MM.1S (cell line): ENCODE measurements around the gene HELZ.

Experiments
- DNase-seq: peaks from one replicate; pipeline ENCODE4 v3.0.0-alpha.2; 2015
- H2AFZ ChIP-seq: fragments of 300-600 bp; sonication (generic); 2 replicates; pipeline ENCODE4 v1.6.0; 2016; ENCODE audit warnings: antibody characterized with exemption, low read length
- H3F3A ChIP-seq: fragments of 300-600 bp; sonication (generic); 2 replicates; pipeline ENCODE4 v1.6.1; 2016; ENCODE audit warnings: mild to moderate bottlenecking, antibody characterized with exemption, low read length, moderate library complexity, mixed read lengths; ENCODE audit not compliant: insufficient read depth
- H3K27ac ChIP-seq: fragments of 300-600 bp; sonication (generic); 2 replicates; pipeline ENCODE4 v1.5.1; 2016; ENCODE audit warnings: mild to moderate bottlenecking, low read length
- H3K27me3 ChIP-seq: fragments of 300-600 bp; sonication (generic); replicated peaks from 2 replicates; pipeline ENCODE4 v1.6.0; 2016; ENCODE audit warnings: low read length; ENCODE audit not compliant: insufficient read depth
- H3K36me3 ChIP-seq: fragments of 300-600 bp; sonication (generic); replicated peaks from 2 replicates; pipeline ENCODE4 v1.6.1; 2016; ENCODE audit warnings: mild to moderate bottlenecking, low read length, mixed read lengths; ENCODE audit not compliant: insufficient read depth
- H3K4me1 ChIP-seq: fragments of 300-600 bp; sonication (generic); 2 replicates; pipeline ENCODE4 v1.6.1; 2016; ENCODE audit warnings: low read length, mixed read lengths
- H3K4me2 ChIP-seq: fragments of 300-600 bp; sonication (generic); 2 replicates; pipeline ENCODE4 v1.6.0; 2016; ENCODE audit warnings: low read depth, low read length
- H3K4me3 ChIP-seq: fragments of 300-600 bp; sonication (generic); 2 replicates; pipeline ENCODE4 v1.5.1; 2016; ENCODE audit warnings: low read length, mixed read lengths
- H3K79me2 ChIP-seq: fragments of 300-600 bp; sonication (generic); 2 replicates; pipeline ENCODE4 v1.6.1; 2016; ENCODE audit warnings: mixed run types, low read length, mixed read lengths
- H3K9ac ChIP-seq: fragments of 300-600 bp; sonication (generic); 2 replicates; pipeline ENCODE4 v1.6.1; 2016; ENCODE audit warnings: low read length, mixed read lengths
- H3K9me2 ChIP-seq: fragments of 300-600 bp; sonication (generic); replicated peaks from 2 replicates; pipeline ENCODE4 v1.6.1; 2016; ENCODE audit warnings: mild to moderate bottlenecking, low read length, mixed read lengths; ENCODE audit not compliant: insufficient read depth
- H3K9me3 ChIP-seq: fragments of 300-600 bp; sonication (generic); replicated peaks from 2 replicates; pipeline ENCODE4 v1.6.1; 2016; ENCODE audit warnings: mild to moderate bottlenecking, low read length, mixed read lengths; ENCODE audit not compliant: insufficient read depth
- H4K20me1 ChIP-seq: fragments of 300-600 bp; sonication (generic); 2 replicates; pipeline ENCODE4 v1.6.1; 2016; ENCODE audit warnings: mild to moderate bottlenecking, low read length, moderate library complexity, mixed read lengths; ENCODE audit not compliant: insufficient read depth
- EZH2 ChIP-seq: fragments of 300-600 bp; sonication (generic); optimal IDR thresholded peaks from 2 replicates; pipeline ENCODE3; 2017; ENCODE audit warnings: low read depth, mild to moderate bottlenecking, antibody characterized with exemption, low read length, mixed read lengths
- EZH2phosphoT487 ChIP-seq: fragments of 300-600 bp; sonication (generic); IDR thresholded peaks from 2 replicates; pipeline ENCODE4 v1.6.1; 2018; ENCODE audit warnings: antibody characterized with exemption, low read length
- TF ChIP-seq, protein P1 (sequence below): fragments of 300-600 bp; sonication (generic); IDR thresholded peaks from 2 replicates; pipeline ENCODE4 v1.5.1; 2016; ENCODE audit warnings: antibody characterized with exemption, low read length, mixed read lengths

Gene HELZ

DNA sequence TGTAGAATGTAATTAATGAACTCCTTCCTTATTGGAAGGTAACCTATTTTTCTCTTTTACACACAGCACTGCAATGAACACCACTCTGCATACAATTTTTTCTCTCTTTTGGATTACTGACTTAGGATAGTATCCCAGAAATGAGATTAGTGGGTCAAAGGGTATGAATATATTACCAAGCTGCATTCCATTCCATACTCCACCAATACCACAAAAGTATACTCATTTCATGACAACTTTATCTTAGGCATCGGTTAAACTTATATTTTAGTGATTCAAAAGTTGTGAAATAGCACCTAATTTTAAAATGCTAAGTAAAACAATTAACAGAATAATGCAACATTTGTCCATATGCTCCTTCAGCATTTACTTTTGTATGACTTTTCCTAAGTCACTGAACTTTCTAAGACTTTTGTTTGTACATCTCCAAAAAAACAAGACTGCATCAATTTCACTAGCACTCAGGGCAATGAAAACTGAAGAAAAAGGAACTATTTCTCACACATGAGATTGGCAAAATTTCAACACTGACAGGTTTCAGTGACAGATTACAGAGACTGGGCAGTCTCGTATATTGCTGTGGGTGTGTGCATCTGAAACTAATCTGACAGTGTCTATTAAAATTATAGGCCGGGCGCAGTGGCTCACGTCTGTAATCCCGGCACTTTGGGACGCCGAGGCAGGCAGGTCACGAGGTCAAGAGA lies 32.1 kb downstream of the HELZ start:
- Histone ChIP-seq H3K9me2 (no peaks in the 10 kb centered on the region), H3K36me3 (no peaks in the 10 kb centered on the region; the same call in 1 of the 2 replicates), H3K27me3 (no peaks in the 10 kb centered on the region), H3K4me1 (no peaks in the 10 kb centered on the region), H3F3A (no peaks in the 10 kb centered on the region), H3K27ac (no peak overlapping the region), H3K9ac (no peak overlapping the region), H3K9me3 (no peaks in the 10 kb centered on the region), H3K4me2 (no peak overlapping the region), H2AFZ (no peak overlapping the region), H3K79me2 (peaks cover 57% of the 10 kb centered on the region), H4K20me1 (no peaks in the 10 kb centered on the region), H3K4me3 (no peak overlapping the region)
- TF ChIP-seq EZH2 (no peak), EZH2phosphoT487 (no peak)
- TF ChIP-seq, protein P1, sequence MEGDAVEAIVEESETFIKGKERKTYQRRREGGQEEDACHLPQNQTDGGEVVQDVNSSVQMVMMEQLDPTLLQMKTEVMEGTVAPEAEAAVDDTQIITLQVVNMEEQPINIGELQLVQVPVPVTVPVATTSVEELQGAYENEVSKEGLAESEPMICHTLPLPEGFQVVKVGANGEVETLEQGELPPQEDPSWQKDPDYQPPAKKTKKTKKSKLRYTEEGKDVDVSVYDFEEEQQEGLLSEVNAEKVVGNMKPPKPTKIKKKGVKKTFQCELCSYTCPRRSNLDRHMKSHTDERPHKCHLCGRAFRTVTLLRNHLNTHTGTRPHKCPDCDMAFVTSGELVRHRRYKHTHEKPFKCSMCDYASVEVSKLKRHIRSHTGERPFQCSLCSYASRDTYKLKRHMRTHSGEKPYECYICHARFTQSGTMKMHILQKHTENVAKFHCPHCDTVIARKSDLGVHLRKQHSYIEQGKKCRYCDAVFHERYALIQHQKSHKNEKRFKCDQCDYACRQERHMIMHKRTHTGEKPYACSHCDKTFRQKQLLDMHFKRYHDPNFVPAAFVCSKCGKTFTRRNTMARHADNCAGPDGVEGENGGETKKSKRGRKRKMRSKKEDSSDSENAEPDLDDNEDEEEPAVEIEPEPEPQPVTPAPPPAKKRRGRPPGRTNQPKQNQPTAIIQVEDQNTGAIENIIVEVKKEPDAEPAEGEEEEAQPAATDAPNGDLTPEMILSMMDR = no peak
- DNase-seq = no peak

DNA sequence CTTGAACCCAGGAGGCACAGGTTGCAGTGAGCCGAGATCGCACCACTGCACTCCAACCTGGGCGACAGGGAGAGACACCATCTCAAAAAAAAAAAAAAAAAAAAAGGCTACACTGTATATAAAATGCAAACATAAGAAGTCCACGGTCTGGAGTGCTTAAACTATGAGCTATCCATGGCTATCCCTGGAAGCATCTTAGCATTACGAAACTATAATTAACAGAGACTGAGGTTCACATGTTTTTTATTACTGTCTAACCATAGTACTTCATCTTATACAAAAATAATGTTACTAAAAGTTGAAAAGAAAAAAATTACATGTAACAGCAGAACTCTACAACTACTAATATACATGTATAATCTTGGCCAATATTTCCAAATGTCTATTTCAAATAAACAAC lies 32.8 kb downstream of the HELZ start:
- Histone ChIP-seq H3K79me2 (peaks cover 57% of the 10 kb centered on the region), H3K9me3 (no peaks in the 10 kb centered on the region), H3K27me3 (no peaks in the 10 kb centered on the region), H4K20me1 (no peaks in the 10 kb centered on the region), H3K4me1 (no peaks in the 10 kb centered on the region), H3K4me3 (no peak overlapping the region), H3K27ac (no peak overlapping the region), H3K4me2 (no peak overlapping the region), H3K9ac (no peak overlapping the region), H3K9me2 (no peaks in the 10 kb centered on the region), H3K36me3 (no peaks in the 10 kb centered on the region; the same call in 1 of the 2 replicates), H2AFZ (no peak overlapping the region), H3F3A (no peaks in the 10 kb centered on the region)
- TF ChIP-seq EZH2 = no peak
- no peak for TF ChIP-seq EZH2phosphoT487
- TF ChIP-seq, protein P1 = no peak
- DNase-seq = no peak

DNA sequence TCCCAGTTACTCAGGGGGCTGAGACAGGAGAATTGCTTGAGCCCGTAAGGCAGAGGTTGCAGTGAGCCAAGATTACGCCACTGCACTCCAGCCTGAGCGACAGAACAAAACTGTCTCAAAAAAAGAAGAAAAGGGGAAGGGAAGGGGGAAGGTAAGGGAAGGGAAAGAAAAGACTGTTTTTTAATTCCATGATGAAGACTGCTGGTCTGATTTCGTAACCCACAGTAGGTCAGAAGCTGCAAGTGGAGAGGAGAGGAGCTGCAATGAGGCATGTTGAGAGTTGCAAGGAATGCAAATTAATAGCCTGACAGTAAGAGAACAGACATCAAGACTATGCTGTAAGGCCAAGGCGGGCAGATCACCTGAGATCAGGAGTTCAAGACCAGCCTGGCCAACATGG lies 33.3 kb downstream of the HELZ start:
- Histone ChIP-seq H3F3A (no peaks in the 10 kb centered on the region), H3K9ac (no peak overlapping the region), H2AFZ (no peak overlapping the region), H3K9me3 (no peaks in the 10 kb centered on the region), H3K4me1 (no peaks in the 10 kb centered on the region), H3K79me2 (peaks cover 53% of the 10 kb centered on the region), H3K36me3 (no peaks in the 10 kb centered on the region; the same call in 1 of the 2 replicates), H3K9me2 (no peaks in the 10 kb centered on the region), H4K20me1 (no peaks in the 10 kb centered on the region), H3K4me2 (no peak overlapping the region), H3K27me3 (no peaks in the 10 kb centered on the region), H3K4me3 (no peak overlapping the region), H3K27ac (no peak overlapping the region)
- TF ChIP-seq EZH2phosphoT487 = no peak
- no peak for TF ChIP-seq EZH2
- TF ChIP-seq, protein P1 = no peak
- no peak for DNase-seq
